HG03439 (cell line): ENCODE measurements around the gene PLEKHG4.

Source experiments
- ATAC-seq: cut with Tn5 transposase; IDR thresholded peaks from one replicate; pipeline ENCODE4 v1.9.1; 2021; ENCODE audit warnings: mild to moderate bottlenecking, moderate library complexity; ENCODE audit not compliant: unreplicated experiment

The PLEKHG4 gene

GRCh38 chr16:67263201-67263600 lies 16.1 kb upstream of the PLEKHG4 start:
- no peak for ATAC-seq

- ATAC-seq, result no peak
Observed at GRCh38 chr16:67264277-67264676, 15.1 kb upstream of the PLEKHG4 start.

- ATAC-seq, result no peak
Observed at GRCh38 chr16:67264866-67265265, 14.5 kb upstream of the PLEKHG4 start.

- no peak for ATAC-seq
Observed at GRCh38 chr16:67265834-67266233, 13.5 kb upstream of the PLEKHG4 start.

- ATAC-seq, result no peak
Observed at GRCh38 chr16:67268136-67268579, 11.2 kb upstream of the PLEKHG4 start.

DNA sequence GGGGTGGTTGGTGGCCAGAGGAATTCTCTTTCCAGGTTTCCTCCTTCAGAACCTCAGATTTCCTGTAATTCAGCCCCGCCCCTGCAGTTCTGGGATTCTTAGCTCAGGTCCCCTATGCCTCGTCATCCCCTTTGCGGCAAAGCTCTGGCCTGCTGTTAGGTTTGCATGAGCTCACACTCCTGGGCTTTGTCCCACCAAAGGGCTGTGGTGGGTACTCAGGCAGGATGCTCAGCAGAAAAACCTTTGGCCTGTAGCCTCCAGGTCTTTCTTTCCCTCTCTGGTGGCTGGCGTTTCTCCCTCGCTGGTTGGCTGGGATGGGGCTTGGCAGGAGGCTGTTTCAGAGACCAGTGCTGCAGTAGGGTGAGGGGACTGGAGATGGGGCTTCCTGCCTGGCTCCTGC lies 9.6 kb upstream of the PLEKHG4 start:
- ATAC-seq, result no peak

GRCh38 chr16:67270931-67271338 lies 8.4 kb upstream of the PLEKHG4 start:
- ATAC-seq, result no peak

DNA sequence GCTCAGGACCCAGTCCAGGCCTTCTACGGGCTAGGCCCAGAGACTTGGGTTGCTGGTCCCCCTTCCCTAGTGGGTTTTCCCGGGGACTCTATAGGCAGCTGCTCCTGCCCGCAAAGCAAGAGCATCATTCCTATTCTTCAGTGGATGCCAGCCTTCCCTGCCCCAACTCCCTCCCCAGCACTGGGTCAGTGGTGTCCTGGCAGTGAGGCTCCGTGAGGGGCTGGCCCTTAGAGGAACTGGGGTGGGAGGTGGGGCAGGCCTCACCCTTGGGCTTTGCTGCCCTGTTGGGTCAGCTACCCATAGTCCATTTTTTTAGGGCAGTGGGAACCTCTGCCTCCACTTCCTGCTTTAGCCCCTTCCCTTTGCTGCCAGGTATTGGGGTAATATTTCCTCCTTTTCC lies 7.9 kb upstream of the PLEKHG4 start:
- no peak for ATAC-seq

DNA sequence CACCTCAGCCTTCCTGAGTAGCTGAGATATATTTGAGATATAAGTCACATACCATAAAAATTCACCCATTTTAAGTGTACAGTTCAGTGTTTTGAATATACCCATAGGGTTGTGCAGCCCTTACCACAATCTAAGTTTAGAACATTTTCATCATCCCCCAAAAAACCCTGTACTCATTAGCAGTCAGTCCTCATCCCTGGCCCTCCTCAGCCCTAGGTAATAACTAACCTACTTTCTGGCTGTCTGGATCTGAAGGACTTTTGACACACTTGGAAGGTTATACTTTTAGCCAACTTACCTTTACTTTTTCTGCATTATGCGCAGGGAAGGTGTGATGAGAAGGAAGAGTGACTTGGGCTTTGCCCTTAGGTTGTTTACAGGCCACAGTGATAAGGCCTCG lies 4.0 kb upstream of the PLEKHG4 start:
- no peak for ATAC-seq

DNA sequence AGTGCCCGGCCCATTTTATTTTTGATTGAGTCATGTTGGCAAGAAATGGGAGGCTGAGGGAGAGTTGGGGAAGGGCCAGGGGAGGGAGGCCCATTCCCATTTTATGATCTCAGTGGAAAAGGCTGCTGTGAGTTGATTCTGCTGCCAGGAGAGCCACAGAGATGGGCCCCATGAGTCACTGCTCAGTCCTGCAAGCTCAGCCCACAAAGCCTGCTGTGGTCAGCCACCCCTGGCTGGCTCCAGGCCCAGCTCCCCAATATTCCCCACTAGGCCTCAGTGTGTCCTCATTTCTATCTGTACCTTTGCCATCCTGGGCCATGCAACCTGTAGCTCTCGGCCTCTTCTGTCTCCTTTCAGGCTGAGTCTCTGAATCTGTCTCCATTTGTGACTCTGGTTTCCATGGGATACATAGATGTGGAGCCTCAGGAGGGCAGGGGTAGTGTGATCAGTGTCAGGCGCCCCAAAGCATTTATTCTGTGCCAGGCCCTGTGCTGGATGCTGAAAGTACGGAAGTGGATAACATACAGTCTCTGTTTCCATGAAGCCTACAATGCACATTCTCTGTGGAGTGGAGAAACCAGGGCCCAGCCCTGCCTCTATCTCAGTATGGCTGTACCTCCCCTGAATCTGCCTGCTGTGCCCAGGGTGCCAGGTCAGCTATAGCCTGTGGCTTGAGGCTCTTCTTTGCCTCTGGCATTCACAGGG lies 1.9 kb upstream of the PLEKHG4 start:
- no peak for ATAC-seq

DNA sequence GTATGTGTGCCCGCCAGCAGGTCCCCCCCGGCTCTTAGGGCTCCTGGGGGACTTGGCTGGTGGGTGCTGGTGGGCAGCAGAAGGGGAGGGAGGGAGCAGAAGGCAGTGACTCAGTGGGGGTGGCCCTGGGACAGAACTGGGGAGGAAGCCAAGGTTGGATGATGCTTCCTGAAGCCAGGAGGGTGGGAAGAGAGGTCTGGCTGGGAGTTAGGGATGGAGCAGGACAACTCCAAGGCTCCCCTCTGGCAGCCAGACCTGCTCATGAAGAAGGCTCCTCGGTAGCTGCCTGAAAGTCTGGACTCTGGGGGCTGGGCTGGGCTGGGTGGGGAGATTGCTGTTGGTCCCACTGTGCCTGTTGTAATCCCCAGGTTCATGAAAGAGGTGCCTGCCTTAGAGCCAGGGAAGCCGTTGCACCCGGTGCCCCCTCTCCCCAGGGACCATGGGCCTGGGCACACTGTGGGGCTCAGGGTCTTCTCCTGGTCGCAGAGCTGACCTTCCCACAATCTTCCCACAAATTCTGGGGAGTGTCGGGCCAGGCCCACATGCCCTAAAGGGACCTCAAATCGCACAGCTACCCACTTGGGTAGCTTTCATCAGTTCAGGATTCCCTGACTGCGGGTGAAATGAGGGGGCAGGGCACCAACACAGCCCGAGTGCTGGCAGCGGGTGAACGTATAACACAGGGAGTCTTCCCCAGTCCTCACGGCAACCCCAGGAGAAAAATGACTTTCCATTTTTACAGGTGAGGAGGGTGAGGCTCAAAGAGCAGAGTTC lies 1.1 kb upstream of the PLEKHG4 start:
- ATAC-seq, result no peak

DNA sequence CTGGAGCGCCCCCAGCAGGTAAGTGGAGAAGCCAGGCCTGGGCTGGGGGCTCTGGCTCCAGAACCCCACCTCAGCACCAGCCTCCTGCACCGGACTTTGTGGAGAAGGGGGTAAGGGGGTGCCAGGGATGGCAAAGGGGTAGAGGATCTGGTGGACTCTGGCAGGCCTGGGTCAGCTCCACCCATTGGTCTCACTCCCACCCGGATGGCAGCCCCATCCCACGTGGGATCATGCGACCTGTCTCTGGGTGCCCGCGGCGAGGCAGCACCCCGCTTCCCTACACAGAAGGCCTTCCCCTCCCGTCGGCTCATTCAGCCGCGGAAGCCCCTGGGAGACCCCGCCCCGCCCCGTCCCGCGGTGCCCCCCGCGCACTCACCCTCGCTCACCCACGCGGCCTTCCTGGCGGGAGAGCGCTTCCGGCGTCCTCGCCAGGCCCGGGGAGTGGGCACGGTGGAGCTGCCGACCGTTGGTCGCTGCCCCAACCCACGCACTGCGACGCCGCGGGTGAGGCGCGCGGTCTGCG lies 498 bp upstream of the PLEKHG4 start:
- peak; percentile 31 for ATAC-seq

GRCh38 chr16:67280090-67281015 lies 1.0 kb downstream of the PLEKHG4 start:
- no peak for ATAC-seq

- no peak for ATAC-seq
Observed at GRCh38 chr16:67281536-67282446, 2.5 kb downstream of the PLEKHG4 start.

GRCh38 chr16:67282447-67282805 lies 3.1 kb downstream of the PLEKHG4 start:
- no peak for ATAC-seq

- ATAC-seq, result no peak
Observed at GRCh38 chr16:67283039-67283825, 3.9 kb downstream of the PLEKHG4 start.

DNA sequence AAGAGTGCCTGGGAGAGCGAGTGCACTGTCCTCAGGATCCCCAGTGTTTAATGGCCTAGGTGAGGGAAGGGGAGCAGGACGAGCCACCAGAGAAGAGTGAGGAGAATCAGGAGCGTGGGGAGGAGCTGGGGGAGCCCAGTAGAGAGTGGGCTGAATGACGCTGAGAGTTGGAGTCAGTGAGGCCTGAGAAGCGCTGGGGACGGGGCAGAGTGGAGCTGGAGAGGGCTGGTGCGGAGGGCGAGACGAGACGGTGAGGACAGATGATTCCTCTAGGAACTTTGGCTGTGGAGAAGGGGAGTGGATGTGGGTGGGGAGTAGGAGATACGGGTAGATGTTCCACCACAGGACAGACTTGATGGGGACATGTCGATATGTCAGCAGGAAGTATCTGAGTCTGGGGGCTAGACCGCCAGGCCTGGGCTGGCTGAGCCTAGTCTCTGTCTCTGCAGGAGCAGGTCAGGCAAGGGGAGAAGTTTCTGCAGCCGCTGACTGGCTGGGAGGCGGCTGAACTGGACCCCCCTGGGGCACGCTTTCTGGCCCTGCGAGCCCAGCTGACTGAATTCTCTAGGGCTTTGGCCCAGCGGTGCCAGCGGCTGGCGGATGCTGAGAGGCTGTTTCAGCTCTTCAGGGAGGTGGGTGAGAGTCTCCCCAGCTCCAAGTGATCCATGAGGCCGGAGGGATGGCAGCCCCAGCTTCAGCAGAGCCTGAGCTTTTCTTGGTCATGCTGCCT lies 4.7 kb downstream of the PLEKHG4 start:
- ATAC-seq, result no peak
